Measurements from ENCODE around the gene ZBTB46. TPM values are rescaled to one million over a fixed set of nuclear protein-coding genes. Genes with fewer than 3 reads are reported as not detected.
"Not testable (repeated sequence)": the region's sequence is repeated elsewhere in the genome, so short reads cannot be mapped to it uniquely, and the experiment has no call there.

The ZBTB46 gene
- polyA plus RNA-seq, 3 donors, result 13.6 to 16.0 (median 14.5) TPM

DNA sequence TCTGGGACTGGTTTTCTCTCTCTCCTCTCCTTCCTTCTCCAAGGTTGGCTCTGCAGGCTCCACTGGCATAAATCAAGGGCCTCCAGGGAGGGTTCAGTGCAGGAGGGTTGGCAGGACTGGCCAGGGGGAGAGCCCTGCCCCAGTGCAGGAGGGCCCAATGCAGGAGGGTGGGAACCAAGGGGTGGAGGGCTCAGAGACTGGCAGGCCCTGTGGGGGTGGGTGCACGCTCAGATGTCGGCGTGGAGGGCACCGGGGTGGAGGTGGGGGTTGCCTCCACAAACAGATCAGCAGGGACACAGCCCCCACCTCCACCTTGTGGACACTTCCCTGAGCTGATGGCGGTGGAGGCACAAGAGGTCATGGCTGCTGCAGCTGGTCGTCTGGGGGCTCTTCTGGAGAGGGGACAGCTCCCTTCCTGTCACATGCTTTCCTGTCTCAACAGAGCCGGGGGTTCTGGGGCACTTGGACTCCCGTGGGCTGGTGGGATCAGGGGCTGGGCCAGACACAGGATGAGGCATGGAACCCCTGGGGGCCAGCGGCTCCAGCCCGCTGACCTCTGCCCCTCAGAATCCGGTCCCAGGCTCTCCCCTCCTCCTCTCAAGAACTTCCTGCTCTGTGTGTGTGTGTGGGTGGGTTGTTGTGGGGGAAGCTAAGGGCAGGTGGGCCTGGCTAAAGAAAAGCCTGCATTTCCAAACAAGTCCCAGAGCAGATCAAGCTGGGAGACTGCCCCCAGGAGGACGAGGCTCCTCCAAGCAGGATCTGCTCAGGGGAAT is 27.5 kb upstream of the ZBTB46 start:
- DNase-seq (ENCODE audit: low read depth in 3 of 3, low spot score in 2 of 3), result no peak

DNA sequence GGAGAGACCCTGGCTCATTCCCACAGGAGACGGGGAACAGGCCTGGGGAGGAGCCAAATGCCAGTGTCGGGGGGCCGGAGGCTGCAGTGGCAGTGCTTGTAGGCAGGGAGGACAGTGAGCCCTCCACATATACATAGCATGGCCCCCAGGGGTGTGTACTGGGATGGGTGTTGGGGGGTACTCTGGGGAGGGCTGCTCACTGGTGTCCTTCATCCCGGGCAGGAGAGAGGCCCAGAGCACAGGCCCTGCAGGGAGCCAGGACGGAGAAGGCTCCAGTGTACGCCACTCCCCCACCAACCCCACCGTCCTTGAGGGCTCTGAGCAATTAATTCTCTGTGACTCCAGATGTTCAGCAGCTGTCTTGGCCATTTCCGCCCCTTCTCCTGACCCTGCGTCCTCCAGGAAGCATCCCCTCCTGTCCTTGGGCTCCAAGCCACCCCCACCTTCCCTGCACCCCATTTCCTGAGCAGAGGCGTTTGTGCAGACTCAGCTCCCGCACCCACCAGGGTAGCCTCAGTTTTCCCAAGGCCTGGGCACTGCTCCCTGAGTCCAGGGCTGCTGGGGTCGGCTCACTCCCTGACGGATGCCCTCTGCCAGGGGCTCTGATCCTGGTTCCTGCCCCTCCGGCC is 26.8 kb upstream of the ZBTB46 start:
- no peak for DNase-seq (ENCODE audit: low read depth in 3 of 3, low spot score in 2 of 3)

- no peak for DNase-seq (ENCODE audit: low read depth in 3 of 3, low spot score in 2 of 3)
These were observed 25.0 kb upstream of the ZBTB46 start for GRCh38 chr20:63856098-63856511.

GRCh38 chr20:63855363-63856097 is 24.5 kb upstream of the ZBTB46 start:
- no peak for DNase-seq (ENCODE audit: low read depth in 3 of 3, low spot score in 2 of 3)

DNA sequence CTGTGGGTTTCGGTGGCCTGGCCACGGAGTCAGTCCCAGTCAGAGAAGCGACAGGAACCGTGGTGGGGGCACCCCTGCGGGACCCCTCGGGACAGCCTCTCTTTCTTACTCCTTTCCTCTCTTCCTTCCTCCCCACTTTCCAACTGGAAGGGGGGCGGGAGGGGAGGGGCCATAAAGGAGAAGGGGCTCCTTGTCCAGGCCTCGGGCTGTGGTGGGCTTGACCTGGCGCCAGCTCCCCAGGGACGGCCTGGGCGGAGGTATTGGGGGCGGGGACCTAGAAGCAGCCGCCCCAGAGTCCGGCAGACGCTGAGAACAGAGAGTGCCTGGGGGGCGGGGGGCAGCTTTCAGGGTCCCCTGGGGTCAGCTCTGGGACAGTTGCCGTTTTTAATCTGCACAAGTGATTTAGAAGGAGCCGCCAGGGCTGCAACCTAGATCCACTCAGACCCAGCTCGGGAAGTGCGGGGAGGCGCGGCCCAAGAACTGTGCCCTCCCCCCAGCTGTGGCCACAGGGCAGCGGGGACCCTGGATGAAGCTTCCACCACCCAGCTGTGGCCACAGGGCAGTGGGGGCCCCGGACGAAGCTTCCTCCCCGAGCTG is 23.8 kb upstream of the ZBTB46 start:
- DNase-seq (ENCODE audit: low read depth in 3 of 3, low spot score in 2 of 3), result no peak

GRCh38 chr20:63854069-63854765 is 23.2 kb upstream of the ZBTB46 start:
- no peak for DNase-seq (ENCODE audit: low read depth in 3 of 3, low spot score in 2 of 3)

DNA sequence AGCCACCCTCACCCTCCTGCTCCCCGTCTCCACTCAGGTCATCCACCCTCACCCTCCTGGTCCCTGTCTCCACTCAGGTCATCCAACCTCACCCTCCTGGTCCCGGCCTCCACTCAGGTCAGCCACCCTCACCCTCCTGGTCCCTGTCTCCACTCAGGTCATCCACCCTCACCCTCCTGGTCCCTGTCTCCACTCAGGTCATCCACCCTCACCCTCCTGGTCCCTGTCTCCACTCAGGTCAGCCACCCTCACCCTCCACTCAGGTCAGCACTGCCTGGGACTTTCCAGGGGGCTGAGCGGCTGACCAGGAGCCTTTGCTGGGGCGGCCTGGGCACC is 22.6 kb upstream of the ZBTB46 start:
- not testable (repeated sequence) for DNase-seq (ENCODE audit: low read depth in 3 of 3, low spot score in 2 of 3)

DNA sequence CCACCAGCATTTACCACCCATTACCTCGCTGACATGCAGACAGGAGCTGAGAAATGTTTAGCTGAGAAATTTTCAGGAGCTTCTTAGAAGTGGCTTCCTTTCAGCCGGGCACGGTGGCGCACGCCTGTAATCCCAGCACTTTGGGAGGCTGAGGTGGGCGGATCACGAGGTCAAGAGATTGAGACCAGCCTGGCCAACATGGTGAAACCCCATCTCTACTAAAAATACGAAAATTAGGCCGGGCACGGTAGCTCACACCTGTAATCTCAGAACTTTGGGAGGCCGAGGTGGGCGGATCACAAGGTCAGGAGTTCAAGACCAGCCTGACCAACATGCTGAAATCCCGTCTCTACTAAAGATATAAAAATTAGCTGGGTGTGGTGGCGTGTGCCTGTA is 20.5 kb upstream of the ZBTB46 start:
- not testable (repeated sequence) for DNase-seq (ENCODE audit: low read depth in 3 of 3, low spot score in 2 of 3)

DNA sequence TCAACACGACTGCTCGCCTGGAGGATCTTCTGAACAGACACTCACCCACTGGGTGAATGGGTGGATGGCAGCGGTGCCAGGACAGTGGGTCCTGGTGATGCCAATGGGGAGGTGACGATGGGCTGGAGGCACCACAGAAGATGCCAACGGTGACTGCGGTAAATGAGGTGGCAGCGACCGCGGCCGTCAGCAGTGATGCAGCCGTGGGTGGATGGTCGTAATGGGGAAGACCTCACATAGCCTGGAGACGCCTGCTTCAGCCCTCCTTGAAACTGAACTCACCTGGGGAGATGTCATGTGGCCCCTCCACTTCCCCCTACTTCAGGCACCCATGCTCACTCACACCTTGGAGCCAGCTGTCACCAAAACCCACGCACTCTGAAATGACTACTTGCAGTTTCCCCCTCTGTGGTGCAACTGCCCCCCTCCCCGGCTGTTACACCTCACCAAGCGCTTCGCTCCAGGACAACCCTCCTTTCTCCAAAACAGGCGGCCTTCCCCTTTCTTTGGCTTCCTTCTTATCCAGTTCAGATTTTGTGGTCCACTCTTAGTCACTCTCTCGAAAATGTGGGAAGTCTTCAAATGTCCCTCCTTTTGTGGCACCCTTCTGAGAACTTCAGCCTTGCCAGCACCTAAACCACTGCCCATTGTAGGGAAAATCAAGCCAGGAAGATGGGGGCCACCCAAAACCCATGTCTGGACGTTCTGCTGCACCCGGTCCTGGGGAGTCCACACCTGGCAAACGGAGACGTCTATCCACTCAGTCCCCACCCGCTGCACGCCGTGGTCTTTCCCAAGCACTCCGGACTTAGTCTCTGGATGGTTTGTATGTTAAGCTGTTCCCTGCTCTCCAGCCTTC is 19.9 kb upstream of the ZBTB46 start:
- no peak for DNase-seq (ENCODE audit: low read depth in 3 of 3, low spot score in 2 of 3)

DNA sequence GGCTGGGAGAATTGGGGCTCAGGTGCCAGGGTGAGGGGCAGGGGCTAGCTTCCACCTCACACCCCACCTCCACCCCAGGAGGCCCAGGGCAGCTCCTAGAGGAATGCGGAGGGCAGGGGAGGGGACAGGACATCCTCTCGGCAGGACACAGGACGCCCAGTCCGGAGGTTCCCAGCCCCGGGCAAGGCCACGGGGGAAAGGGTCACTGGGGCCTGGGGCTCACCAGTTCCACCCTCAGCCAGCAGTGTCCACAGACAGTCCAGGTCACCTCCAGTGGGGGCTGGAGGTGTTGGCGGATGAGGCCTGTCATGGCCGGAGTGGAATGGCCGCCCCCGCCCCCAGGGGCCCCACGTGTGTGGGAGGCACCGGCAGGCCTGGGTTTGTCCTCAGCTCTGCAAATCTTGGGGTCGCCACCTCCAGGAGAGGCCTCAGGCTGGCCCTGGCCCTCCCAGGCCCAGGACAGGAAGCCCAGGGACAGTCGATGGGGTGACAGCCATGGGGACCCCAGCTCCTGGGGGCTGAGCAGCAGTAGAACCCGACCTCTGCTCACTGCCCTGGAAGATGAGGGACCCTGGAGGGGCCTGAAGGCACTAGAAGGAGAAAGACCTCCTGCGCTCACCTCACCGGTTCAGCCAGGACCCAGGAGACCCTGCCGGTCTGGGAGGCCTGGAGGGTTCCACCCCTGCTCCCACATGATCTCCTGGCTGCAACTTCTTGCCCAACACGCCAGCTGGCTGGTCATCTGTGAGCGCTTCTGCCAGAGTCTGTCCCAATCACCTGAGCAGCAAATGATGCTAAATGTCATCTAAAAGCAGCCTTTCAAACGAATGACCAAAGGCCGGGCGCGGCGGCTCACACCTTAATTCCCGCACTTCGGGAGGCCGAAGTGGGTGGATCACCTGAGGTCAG is 17.2 kb upstream of the ZBTB46 start:
- DNase-seq (ENCODE audit: low read depth in 3 of 3, low spot score in 2 of 3), result no peak

DNA sequence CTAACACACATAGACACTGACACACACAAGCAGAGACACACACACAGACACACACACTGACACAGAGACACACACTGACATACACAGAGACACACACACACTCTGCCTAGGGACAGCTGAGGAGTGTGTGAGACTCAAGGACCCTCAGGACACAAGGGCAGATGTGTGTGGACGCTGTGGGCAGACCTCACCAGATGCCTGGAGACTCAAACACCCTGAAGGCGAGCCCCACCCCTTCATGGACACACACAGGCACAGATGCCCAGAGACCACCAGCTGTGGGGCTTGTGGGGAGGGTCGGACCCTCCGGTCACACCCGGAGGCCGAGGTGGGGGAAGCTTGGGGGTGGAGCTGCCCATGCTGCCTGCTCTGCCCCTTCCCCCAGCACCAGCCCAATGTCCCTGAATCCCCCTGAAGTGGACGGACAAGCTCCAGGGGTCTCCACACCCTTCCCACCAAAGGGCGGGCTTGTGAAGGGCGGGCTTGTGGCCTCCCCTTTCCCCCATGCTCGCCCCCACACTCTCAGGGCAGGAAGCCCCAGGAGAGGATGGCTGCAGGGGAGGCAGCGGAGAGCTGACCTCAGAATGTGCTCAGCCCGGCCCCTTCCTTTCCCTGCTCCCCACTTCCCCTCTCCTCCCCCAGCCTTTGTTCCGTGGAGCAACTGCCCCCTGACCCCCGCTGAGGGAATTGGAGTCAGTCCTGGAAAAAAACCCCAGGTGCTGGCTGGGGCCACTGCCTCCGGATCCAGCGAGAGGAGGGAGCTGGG is 16.4 kb upstream of the ZBTB46 start:
- DNase-seq (ENCODE audit: low read depth in 3 of 3, low spot score in 2 of 3), result no peak

- no peak for DNase-seq (ENCODE audit: low read depth in 3 of 3, low spot score in 2 of 3)
These were observed 15.8 kb upstream of the ZBTB46 start for GRCh38 chr20:63846888-63847236.

- DNase-seq (ENCODE audit: low read depth in 3 of 3, low spot score in 2 of 3), result no peak
These were observed 15.2 kb upstream of the ZBTB46 start for GRCh38 chr20:63846128-63846771.

- DNase-seq (ENCODE audit: low read depth in 3 of 3, low spot score in 2 of 3), result no peak
These were observed 13.5 kb upstream of the ZBTB46 start for GRCh38 chr20:63844511-63844991.

- no peak for DNase-seq (ENCODE audit: low read depth in 3 of 3, low spot score in 2 of 3)
These were observed 12.7 kb upstream of the ZBTB46 start for GRCh38 chr20:63843778-63844177.

GRCh38 chr20:63843222-63843621 is 12.2 kb upstream of the ZBTB46 start:
- DNase-seq (ENCODE audit: low read depth in 3 of 3, low spot score in 2 of 3), result no peak

- DNase-seq (ENCODE audit: low read depth in 3 of 3, low spot score in 2 of 3), result no peak
These were observed 11.2 kb upstream of the ZBTB46 start for GRCh38 chr20:63842258-63842657.

GRCh38 chr20:63840405-63840828 is 9.4 kb upstream of the ZBTB46 start:
- no peak for DNase-seq (ENCODE audit: low read depth in 3 of 3, low spot score in 2 of 3)

Data from right renal cortex interstitium (tissue), 3 donors.